GM10266 (cell line): ENCODE data around the gene BMF.

Experiments
- DNase-seq: peaks from one replicate; pipeline ENCODE4 v3.0.0; 2012; ENCODE audit errors: extremely low spot score
- CTCF ChIP-seq: IDR thresholded peaks from 2 replicates; pipeline ENCODE4 v1.5.1; 2012; ENCODE audit warnings: mild to moderate bottlenecking, low read depth; ENCODE audit not compliant: control insufficient read depth, insufficient read depth; ENCODE audit errors: missing control alignments

The BMF gene

GRCh38 chr15:40091861-40092255 lies 16.8 kb downstream of the BMF start:
- no peak for DNase-seq
- TF ChIP-seq CTCF: no peak

- TF ChIP-seq CTCF: no peak
- DNase-seq: no peak
These were observed 17.8 kb downstream of the BMF start for GRCh38 chr15:40090774-40091455.

GRCh38 chr15:40088929-40089755 lies 19.5 kb downstream of the BMF start:
- no peak for TF ChIP-seq CTCF
- DNase-seq: no peak

GRCh38 chr15:40087991-40088928 lies 20.4 kb downstream of the BMF start:
- no peak for DNase-seq
- TF ChIP-seq CTCF: no peak

GRCh38 chr15:40087068-40087810 lies 21.4 kb downstream of the BMF start:
- no peak for DNase-seq
- no peak for TF ChIP-seq CTCF

GRCh38 chr15:40085266-40085665 lies 23.4 kb downstream of the BMF start:
- no peak for TF ChIP-seq CTCF
- no peak for DNase-seq
